ENCODE data around the gene BCL7A.

GRCh38 chr12:121980191-121980891 lies 41.3 kb upstream of the BCL7A start:
- TF ChIP-seq, protein P1, sequence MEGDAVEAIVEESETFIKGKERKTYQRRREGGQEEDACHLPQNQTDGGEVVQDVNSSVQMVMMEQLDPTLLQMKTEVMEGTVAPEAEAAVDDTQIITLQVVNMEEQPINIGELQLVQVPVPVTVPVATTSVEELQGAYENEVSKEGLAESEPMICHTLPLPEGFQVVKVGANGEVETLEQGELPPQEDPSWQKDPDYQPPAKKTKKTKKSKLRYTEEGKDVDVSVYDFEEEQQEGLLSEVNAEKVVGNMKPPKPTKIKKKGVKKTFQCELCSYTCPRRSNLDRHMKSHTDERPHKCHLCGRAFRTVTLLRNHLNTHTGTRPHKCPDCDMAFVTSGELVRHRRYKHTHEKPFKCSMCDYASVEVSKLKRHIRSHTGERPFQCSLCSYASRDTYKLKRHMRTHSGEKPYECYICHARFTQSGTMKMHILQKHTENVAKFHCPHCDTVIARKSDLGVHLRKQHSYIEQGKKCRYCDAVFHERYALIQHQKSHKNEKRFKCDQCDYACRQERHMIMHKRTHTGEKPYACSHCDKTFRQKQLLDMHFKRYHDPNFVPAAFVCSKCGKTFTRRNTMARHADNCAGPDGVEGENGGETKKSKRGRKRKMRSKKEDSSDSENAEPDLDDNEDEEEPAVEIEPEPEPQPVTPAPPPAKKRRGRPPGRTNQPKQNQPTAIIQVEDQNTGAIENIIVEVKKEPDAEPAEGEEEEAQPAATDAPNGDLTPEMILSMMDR (IDR thresholded peaks at IDR 0.05) = no peak
- TF ChIP-seq JUN (IDR thresholded peaks at IDR 0.05) (no peak), SMC3 (IDR thresholded peaks at IDR 0.05) (no peak), CEBPB (IDR thresholded peaks at IDR 0.05) (no peak), ESRRA (IDR thresholded peaks at IDR 0.05; ENCODE audit: borderline replicate concordance, low read length) (no peak), RAD21 (conservative IDR thresholded peaks at IDR 0.05 in 1 of 2, IDR thresholded peaks at IDR 0.05 in 1 of 2) (no peak), POLR2A (IDR thresholded peaks at IDR 0.05; ENCODE audit: low read length) (no peak), REST (IDR thresholded peaks at IDR 0.05) (no peak), MAX (IDR thresholded peaks at IDR 0.05) (no peak), BCL3 (IDR thresholded peaks at IDR 0.05) (no peak), KDM5A (IDR thresholded peaks at IDR 0.05) (no peak), SREBF2 (IDR thresholded peaks at IDR 0.05) (no peak), CHD4 (IDR thresholded peaks at IDR 0.05; ENCODE audit: borderline replicate concordance) (no peak)

All from A549 (cell line).